Measurements from ENCODE around the gene TMEM221. TPM values are rescaled to one million over a fixed set of nuclear protein-coding genes. Genes with fewer than 3 reads are reported as not detected.

TMEM221 gene
- total and polyA plus RNA-seq, 9 of the 15 experiments (the other 6 are each of a cell fraction or from before 2014, with no cell fraction given): 0.06 to 0.35 TPM; not detected in 7

- TF ChIP-seq, protein P1, sequence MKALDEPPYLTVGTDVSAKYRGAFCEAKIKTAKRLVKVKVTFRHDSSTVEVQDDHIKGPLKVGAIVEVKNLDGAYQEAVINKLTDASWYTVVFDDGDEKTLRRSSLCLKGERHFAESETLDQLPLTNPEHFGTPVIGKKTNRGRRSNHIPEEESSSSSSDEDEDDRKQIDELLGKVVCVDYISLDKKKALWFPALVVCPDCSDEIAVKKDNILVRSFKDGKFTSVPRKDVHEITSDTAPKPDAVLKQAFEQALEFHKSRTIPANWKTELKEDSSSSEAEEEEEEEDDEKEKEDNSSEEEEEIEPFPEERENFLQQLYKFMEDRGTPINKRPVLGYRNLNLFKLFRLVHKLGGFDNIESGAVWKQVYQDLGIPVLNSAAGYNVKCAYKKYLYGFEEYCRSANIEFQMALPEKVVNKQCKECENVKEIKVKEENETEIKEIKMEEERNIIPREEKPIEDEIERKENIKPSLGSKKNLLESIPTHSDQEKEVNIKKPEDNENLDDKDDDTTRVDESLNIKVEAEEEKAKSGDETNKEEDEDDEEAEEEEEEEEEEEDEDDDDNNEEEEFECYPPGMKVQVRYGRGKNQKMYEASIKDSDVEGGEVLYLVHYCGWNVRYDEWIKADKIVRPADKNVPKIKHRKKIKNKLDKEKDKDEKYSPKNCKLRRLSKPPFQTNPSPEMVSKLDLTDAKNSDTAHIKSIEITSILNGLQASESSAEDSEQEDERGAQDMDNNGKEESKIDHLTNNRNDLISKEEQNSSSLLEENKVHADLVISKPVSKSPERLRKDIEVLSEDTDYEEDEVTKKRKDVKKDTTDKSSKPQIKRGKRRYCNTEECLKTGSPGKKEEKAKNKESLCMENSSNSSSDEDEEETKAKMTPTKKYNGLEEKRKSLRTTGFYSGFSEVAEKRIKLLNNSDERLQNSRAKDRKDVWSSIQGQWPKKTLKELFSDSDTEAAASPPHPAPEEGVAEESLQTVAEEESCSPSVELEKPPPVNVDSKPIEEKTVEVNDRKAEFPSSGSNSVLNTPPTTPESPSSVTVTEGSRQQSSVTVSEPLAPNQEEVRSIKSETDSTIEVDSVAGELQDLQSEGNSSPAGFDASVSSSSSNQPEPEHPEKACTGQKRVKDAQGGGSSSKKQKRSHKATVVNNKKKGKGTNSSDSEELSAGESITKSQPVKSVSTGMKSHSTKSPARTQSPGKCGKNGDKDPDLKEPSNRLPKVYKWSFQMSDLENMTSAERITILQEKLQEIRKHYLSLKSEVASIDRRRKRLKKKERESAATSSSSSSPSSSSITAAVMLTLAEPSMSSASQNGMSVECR (CRISPR knock-in tag; IDR thresholded peaks at IDR 0.05): peak; percentile 95
- TF ChIP-seq NONO (IDR thresholded peaks at IDR 0.05; ENCODE audit: low read depth in 2 of 2, low read length in 1 of 2) (peak in 1 of 2 experiments; percentile 17; a peak in 1 of 4 replicates), FOXK2 (conservative IDR thresholded peaks at IDR 0.05 in 1 of 2, IDR thresholded peaks at IDR 0.05 in 1 of 2; ENCODE audit: low read depth in 2 of 2) (peak in 1 of 2 experiments; percentile 76; a peak in 2 of 4 replicates), JUNB (CRISPR knock-in tag; conservative IDR thresholded peaks at IDR 0.05) (no peak), KLF13 (tag; IDR thresholded peaks at IDR 0.05; ENCODE audit: borderline replicate concordance, low read depth) (peak; percentile 95), ZNF23 (CRISPR knock-in tag; IDR thresholded peaks at IDR 0.05) (no peak), L3MBTL2 (IDR thresholded peaks at IDR 0.05) (peak; percentile 66; the same call in 1 of the 2 replicates), FIP1L1 (IDR thresholded peaks at IDR 0.05; ENCODE audit: low read depth, low read length, poor library complexity, severe bottlenecking) (no peak), ZNF134 (CRISPR knock-in tag; conservative IDR thresholded peaks at IDR 0.05) (no peak), HCFC1 (IDR thresholded peaks at IDR 0.05; ENCODE audit: low read depth, low read length) (peak; percentile 14; the same call in 1 of the 2 replicates), RAD51 (IDR thresholded peaks at IDR 0.05; ENCODE audit: borderline replicate concordance, low read depth) (peak; percentile 63), TARDBP (IDR thresholded peaks at IDR 0.05) (peak; percentile 36; the same call in 1 of the 2 replicates), SIN3A (IDR thresholded peaks at IDR 0.05; ENCODE audit: borderline replicate concordance in 2 of 2, control insufficient read depth in 1 of 2, low read depth in 2 of 2, low read length in 2 of 2) (peak; percentile 82 to 96; a peak in 3 of 4 replicates), ERF (CRISPR knock-in tag; IDR thresholded peaks at IDR 0.05) (no peak), KLF1 (tag; IDR thresholded peaks at IDR 0.05) (peak; percentile 80), HMGN3 (IDR thresholded peaks at IDR 0.05; ENCODE audit: borderline replicate concordance, extremely low read depth, insufficient read length, low read depth, low read length) (peak; percentile 57)
- TF ChIP-seq, protein P2, sequence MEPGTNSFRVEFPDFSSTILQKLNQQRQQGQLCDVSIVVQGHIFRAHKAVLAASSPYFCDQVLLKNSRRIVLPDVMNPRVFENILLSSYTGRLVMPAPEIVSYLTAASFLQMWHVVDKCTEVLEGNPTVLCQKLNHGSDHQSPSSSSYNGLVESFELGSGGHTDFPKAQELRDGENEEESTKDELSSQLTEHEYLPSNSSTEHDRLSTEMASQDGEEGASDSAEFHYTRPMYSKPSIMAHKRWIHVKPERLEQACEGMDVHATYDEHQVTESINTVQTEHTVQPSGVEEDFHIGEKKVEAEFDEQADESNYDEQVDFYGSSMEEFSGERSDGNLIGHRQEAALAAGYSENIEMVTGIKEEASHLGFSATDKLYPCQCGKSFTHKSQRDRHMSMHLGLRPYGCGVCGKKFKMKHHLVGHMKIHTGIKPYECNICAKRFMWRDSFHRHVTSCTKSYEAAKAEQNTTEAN (CRISPR knock-in tag; IDR thresholded peaks at IDR 0.05): 0 out of 2 replicates have a peak, but pooled peaks have one; percentile 54
- TF ChIP-seq, protein P3, sequence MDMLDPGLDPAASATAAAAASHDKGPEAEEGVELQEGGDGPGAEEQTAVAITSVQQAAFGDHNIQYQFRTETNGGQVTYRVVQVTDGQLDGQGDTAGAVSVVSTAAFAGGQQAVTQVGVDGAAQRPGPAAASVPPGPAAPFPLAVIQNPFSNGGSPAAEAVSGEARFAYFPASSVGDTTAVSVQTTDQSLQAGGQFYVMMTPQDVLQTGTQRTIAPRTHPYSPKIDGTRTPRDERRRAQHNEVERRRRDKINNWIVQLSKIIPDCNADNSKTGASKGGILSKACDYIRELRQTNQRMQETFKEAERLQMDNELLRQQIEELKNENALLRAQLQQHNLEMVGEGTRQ (CRISPR knock-in tag; IDR thresholded peaks at IDR 0.05): peak; percentile 78
- TF ChIP-seq, protein P4, sequence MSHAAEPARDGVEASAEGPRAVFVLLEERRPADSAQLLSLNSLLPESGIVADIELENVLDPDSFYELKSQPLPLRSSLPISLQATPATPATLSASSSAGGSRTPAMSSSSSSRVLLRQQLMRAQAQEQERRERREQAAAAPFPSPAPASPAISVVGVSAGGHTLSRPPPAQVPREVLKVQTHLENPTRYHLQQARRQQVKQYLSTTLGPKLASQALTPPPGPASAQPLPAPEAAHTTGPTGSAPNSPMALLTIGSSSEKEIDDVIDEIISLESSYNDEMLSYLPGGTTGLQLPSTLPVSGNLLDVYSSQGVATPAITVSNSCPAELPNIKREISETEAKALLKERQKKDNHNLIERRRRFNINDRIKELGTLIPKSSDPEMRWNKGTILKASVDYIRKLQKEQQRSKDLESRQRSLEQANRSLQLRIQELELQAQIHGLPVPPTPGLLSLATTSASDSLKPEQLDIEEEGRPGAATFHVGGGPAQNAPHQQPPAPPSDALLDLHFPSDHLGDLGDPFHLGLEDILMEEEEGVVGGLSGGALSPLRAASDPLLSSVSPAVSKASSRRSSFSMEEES (CRISPR knock-in tag; IDR thresholded peaks at IDR 0.05): no peak
Measured at GRCh38 chr19:17469481-17470067, 21.1 kb upstream of the TMEM221 start (continued).

Measured in K562 (cell line).